Measurements from ENCODE around the gene CTNNA3. TPM values are rescaled to one million over a fixed set of nuclear protein-coding genes. Genes with fewer than 3 reads are reported as not detected.

CTNNA3 gene
- polyA plus RNA-seq, 1 experiment = 0.26 TPM

DNA sequence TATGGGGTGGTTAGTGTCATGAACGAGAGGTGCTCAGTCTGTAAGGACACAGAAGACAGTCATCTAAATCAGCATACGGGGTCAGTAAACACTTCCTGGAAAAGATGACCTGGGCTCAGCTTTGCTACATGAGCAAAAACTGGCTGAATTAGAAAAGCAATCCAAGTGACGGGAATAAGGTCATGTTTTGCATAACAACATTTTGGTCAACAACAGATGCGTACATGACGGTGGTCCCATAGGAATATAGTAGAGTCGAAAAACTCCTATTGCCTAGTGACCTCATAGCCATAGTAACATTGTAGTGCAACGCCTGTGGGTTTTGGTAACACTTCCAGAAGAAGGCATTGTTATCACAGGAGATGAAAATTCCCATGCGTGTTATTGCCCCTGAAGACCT, 92.9 kb downstream of the CTNNA3 start:
- POLR2A ChIA-PET = no interaction called here
- CTCF ChIA-PET = no interaction called here
- no peak overlapping the region for H3K27ac ChIP-seq (ENCODE audit: low read depth, low read length)
- no peak overlapping the region for H3K4me3 ChIP-seq (ENCODE audit: low read depth, low read length)
- no peak for DNase-seq (ENCODE audit: low read depth, low spot score)
- TF ChIP-seq, protein P1, sequence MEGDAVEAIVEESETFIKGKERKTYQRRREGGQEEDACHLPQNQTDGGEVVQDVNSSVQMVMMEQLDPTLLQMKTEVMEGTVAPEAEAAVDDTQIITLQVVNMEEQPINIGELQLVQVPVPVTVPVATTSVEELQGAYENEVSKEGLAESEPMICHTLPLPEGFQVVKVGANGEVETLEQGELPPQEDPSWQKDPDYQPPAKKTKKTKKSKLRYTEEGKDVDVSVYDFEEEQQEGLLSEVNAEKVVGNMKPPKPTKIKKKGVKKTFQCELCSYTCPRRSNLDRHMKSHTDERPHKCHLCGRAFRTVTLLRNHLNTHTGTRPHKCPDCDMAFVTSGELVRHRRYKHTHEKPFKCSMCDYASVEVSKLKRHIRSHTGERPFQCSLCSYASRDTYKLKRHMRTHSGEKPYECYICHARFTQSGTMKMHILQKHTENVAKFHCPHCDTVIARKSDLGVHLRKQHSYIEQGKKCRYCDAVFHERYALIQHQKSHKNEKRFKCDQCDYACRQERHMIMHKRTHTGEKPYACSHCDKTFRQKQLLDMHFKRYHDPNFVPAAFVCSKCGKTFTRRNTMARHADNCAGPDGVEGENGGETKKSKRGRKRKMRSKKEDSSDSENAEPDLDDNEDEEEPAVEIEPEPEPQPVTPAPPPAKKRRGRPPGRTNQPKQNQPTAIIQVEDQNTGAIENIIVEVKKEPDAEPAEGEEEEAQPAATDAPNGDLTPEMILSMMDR (IDR thresholded peaks at IDR 0.05; ENCODE audit: low read depth, low read length) = no peak
- H3K9me3 ChIP-seq (ENCODE audit: control insufficient read depth, insufficient read depth, low read length) = no peaks in the 10 kb centered on the region
- H3K27me3 ChIP-seq (ENCODE audit: control insufficient read depth, insufficient read depth, low read length) = no peaks in the 10 kb centered on the region

DNA sequence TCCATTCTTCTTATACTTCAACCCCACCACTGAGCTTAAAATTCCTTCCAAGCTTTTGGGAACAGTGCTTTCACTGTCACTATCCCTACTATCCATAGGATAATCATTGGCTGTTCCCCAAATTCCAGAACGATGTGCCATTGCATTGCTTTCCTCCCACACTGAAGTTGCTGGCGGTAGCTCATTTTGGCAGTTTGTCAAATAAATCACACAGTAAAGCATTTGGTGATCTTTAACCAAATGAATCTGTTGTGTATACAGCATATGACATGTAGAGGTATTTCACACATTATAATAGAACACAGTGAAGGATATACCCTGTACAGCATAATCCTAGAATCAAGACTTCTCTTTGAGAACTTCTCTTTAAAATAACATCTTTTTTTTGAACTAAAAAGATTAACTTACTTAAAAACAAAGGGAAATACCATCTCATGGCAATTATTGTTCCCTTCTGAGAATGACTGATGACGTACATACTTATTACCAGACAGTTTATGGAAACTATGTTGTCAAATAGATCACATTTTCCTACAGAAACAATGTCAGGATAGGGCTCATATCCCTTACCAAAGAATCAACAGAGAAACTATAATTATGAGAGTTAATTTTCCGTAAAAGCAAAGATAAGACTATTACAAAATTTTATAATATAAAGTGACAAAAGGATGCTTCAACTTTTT, 93.6 kb downstream of the CTNNA3 start:
- no peaks in the 10 kb centered on the region for H3K27me3 ChIP-seq (ENCODE audit: control insufficient read depth, insufficient read depth, low read length)
- ChIA-PET POLR2A (interaction anchor here (0.6 to 1.4 kb wide), 4 partner anchors 11 to 53 kb away, joined by 3 to 7 read pairs (median 4); no protein-coding TSS in a partner anchor), CTCF (interaction anchor here (0.6 kb wide), 1 partner anchor 95 kb away, joined by 3 read pairs; no protein-coding TSS in a partner anchor)
- no peak overlapping the region for H3K27ac ChIP-seq (ENCODE audit: low read depth, low read length)
- no peaks in the 10 kb centered on the region for H3K9me3 ChIP-seq (ENCODE audit: control insufficient read depth, insufficient read depth, low read length)
- TF ChIP-seq, protein P1 (IDR thresholded peaks at IDR 0.05; ENCODE audit: low read depth, low read length) = no peak
- no peak overlapping the region for H3K4me3 ChIP-seq (ENCODE audit: low read depth, low read length)
- peak; percentile 78 for DNase-seq (ENCODE audit: low read depth, low spot score)

DNA sequence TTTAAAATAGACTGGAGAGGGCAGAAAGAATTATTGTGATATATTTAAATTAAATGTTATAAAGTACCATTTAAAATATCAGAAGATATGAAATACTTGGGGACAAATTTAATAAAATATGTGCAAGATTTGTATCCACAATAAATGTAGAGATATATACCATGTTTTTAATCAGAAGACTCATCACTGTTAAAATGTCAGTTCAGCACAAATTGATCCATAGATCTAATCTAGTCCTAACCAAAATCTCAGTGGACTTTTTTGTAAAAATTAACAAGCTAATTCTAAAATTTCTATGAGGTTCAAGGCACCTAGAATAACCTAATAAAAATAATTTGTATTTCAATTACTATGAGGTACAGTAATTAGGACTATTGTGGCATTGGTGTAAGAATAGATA, 96.4 kb downstream of the CTNNA3 start:
- H3K27ac ChIP-seq (ENCODE audit: low read depth, low read length) = no peak overlapping the region
- no peak overlapping the region for H3K4me3 ChIP-seq (ENCODE audit: low read depth, low read length)
- TF ChIP-seq, protein P1 (IDR thresholded peaks at IDR 0.05; ENCODE audit: low read depth, low read length) = no peak
- no peaks in the 10 kb centered on the region for H3K9me3 ChIP-seq (ENCODE audit: control insufficient read depth, insufficient read depth, low read length)
- POLR2A ChIA-PET = no interaction called here
- CTCF ChIA-PET = no interaction called here
- no peak for DNase-seq (ENCODE audit: low read depth, low spot score)
- H3K27me3 ChIP-seq (ENCODE audit: control insufficient read depth, insufficient read depth, low read length) = no peaks in the 10 kb centered on the region

DNA sequence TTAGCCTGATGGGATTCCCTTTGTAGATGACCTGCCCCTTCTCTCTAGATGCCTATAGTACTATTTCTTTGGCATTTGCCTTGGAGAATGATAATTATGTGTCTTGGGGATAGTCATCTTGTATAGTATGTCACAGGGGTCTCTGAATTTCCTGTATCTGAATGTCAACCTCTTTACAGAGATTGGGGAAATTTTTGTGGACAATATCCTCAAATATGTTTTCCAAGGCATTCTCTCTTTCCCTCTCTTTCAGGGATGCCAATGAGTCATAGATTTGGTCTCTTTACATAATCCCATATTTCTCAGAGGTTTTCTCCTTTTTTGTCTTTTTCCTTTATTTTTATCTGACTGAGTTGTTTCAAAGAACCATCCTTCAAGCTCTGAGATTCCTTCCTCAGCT, 99.4 kb downstream of the CTNNA3 start:
- ChIA-PET POLR2A (interaction anchor here (0.7 kb wide), 1 partner anchor 196 kb away, joined by 3 read pairs; no protein-coding TSS in a partner anchor), CTCF (interaction anchor here (1.1 to 1.4 kb wide), 2 partner anchors 102 to 184 kb away, joined by 3 to 4 read pairs; no protein-coding TSS in a partner anchor)
- TF ChIP-seq, protein P1 (IDR thresholded peaks at IDR 0.05; ENCODE audit: low read depth, low read length) = no peak
- no peak overlapping the region for H3K27ac ChIP-seq (ENCODE audit: low read depth, low read length)
- peaks cover 4% of the 10 kb centered on the region; the same call in 1 of the 2 replicates for H3K9me3 ChIP-seq (ENCODE audit: control insufficient read depth, insufficient read depth, low read length)
- no peak for DNase-seq (ENCODE audit: low read depth, low spot score)
- H3K27me3 ChIP-seq (ENCODE audit: control insufficient read depth, insufficient read depth, low read length) = no peaks in the 10 kb centered on the region
- H3K4me3 ChIP-seq (ENCODE audit: low read depth, low read length) = no peak overlapping the region

DNA sequence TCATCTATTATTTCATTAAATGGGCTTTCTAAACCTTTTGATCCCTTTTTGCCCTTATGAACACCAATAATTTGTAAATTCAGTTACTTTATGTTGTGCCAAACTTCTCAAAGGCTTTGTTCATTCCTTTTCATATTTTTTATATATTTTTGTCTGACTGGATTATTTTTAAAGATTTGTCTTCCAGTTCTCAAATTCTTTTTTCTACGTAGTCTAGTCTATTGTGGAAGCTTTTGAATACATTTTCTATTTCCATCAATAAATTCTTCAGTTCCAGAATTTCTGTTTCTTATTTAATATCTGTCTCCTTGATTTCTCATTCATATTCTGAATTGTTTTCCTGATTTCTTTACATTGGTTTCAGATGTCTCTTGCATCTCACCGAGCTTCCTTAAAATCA, 108.2 kb downstream of the CTNNA3 start:
- ChIA-PET CTCF (no interaction called here), POLR2A (no interaction called here)
- Histone ChIP-seq H3K9me3 (ENCODE audit: control insufficient read depth, insufficient read depth, low read length) (peaks cover 9% of the 10 kb centered on the region), H3K27ac (ENCODE audit: low read depth, low read length) (no peak overlapping the region), H3K4me3 (ENCODE audit: low read depth, low read length) (no peak overlapping the region), H3K27me3 (ENCODE audit: control insufficient read depth, insufficient read depth, low read length) (no peaks in the 10 kb centered on the region)
- no peak for DNase-seq (ENCODE audit: low read depth, low spot score)
- TF ChIP-seq, protein P1 (IDR thresholded peaks at IDR 0.05; ENCODE audit: low read depth, low read length) = no peak
